AG08395 (cell line): ENCODE data around the gene ESPN.
"Not testable (repeated sequence)": the region's sequence is repeated elsewhere in the genome, so short reads cannot be mapped to it uniquely, and the experiment has no call there.

Experiments
- DNase-seq: peaks from one replicate; pipeline ENCODE4 v3.0.0; 2012; ENCODE audit warnings: mixed read lengths, low spot score

ESPN gene

DNA sequence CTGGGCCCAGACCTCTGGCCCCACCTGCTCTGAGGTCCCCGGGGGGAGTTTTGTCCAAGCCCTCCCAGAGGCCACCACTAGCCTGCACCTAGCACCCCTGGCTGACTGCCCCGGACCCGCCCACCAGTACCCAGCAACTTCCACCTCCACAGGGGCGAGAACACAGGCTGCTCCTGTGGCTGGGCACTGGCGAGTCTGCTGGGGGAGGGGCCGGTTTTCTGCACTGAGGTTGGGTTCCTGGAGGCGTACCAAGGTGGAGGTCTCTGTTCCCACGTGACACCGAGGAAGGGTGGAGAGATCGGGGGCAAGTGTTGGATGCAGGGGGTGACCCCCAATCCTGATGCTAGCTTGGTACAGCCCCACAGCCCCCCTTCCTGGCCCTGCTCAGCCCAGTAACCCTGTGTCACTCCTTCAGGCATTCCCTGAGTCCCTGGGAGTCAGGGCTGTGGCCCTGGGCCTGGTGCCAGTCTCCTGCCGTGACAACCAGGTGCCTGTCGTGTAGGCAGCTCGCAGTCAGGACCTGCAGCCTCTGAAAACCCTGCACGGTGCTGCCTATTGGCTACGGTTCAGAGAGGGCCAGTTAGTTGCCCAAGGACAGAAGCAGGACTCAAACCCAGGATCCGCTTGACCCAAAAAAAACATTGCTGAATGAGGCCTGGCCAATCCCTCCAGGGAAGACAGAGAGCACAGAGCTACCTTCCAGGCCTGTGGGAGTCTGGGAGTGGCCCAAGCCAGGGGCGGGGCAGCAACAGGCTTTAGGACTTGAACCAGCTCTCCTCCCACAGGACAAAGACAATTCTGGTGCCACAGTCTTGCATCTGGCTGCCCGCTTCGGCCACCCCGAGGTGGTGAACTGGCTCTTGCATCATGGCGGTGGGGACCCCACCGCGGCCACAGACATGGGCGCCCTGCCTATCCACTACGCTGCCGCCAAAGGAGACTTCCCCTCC, 3.1 kb downstream of the ESPN start:
- no peak for DNase-seq

- DNase-seq = not testable (repeated sequence)
These were observed 3.9 kb downstream of the ESPN start for GRCh38 chr1:6428453-6428852.

DNA sequence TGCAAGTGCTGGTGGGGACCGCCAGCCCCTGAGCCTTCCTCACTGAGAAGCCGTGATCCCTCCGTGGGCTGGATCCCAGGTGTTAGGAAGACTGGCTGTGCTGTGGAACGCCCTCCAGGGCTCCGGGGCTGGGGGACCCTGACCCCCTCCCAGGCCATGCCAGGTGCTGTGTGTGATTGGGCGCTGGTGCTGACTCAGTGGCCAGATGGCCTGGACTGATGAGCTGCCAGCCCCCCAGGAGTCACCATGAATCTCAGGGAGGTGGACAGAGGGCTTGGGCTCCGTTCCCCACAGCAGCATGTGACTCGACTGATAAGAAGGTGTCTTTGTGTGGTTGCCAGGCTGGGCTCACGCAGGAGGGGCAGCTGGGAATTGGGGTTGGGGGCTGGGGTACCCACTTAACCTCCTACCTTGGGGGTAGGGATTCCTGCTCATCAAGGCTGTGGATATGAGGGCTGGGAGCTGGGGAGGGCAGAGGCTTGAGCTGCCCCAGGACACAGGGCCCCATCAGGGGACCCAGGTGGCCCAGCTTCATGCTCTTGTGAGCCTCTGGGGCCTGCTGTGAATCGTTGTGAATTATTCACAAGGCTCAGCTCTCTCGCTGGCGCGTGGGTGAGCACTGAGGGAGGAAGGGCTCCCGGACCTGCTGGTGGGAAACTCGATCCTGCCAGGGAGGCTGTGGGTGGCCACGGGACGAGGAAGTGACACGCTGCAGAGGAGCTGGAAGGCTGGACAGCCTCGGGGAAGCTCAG, 5.3 kb downstream of the ESPN start:
- not testable (repeated sequence) for DNase-seq

DNA sequence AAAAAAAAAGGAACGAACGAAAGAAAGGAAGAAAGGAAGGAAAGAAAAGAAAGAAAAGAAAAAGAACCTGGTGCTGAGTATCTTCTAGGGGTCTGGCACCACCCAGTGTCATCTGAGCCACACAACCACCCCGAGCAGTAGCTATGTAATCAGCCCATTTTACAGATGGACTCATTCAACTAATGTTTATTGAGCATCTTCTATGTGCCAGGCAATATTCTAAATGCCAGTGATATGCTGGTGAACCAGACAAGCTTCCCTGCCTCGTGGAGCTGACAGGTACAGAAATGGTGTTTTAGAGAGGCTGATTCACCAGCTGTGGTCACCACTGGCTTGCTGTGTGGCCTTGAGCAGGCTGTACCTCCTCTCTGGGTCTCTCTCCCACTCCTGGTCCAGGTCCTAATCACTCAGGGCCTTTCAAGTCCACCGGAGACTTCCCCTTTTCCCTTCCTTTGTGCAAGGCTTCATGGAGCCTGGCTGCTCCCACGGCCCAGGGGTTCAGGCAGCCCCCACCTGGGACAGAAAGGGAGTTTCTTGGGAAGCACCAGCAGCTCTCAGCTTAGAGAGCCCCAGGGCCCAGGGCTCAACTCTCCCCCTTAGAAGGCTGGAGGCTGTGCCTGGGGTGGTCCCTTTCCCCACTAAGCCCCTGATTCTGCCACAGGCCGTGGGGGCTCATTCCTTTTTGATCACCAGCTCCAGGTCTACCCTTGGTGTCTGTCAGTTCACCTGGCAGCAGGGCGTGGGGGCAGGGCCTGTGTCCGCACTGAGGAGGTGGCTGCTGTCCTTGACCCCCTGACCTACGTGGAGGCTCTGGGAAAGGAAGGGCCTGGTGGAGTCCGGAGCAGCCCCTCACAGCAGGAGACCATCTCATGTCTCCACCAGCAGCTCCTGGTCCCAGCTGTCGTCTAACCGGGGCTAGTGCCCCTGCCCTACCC, 7.3 kb downstream of the ESPN start:
- not testable (repeated sequence) for DNase-seq

DNA sequence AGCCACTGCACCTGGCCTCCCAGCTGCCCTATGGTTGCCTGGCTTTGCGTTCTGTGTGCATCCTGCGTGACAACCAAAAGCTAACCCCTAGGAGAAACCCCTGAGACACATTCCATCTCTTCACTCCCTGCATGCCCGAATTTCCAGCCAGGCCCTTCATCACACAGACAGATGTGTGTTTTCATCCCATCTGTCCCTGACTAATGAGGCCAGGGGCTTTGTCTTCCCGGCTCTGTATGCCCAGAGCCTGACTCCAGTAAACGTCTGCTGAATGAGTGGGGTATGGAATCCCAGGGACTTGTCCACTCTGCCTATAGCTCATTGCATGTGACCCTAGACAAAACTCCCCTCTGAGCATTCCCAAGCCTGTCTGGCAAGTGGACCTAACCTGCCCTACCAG, 9.6 kb downstream of the ESPN start:
- DNase-seq = no peak

DNA sequence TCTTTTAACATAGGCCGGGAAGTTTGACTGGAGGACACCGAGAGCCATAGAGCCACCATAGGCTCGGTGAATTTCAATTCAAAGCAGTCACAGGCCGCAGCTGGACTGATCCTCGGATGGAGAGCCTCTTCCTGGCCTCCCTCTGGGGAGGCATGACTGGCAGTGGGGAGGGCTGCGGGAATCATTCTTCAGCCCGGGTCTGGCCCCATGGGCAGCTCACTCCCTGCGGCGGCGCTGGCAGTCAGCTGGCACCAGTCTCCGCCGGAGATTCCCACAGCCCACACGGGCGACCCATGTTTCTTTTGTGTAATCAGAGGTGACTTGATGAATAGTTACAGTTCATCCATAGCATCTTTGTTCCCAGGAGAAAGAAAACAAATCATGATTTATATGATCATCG, 10.6 kb downstream of the ESPN start:
- DNase-seq = no peak

- DNase-seq = no peak
These were observed 11.0 kb downstream of the ESPN start for GRCh38 chr1:6435547-6435946.

DNA sequence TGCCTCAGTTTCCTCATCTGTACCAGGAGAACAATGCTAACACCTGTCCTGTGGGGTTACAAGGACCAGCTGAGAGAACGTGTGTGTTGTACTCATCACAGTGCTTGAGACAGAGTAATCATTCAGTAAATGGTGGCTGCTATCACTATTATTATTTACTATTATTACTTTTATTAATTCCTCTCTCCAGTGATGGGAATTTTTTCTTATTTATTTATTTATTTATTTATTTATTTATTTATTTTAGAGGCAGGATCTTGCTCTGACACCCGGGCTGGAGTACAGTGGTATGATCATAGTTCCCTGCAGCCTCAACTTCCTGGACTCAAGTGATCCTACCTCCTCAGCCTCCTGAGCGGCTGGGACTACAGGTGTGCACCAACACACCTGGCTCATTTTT, 11.7 kb downstream of the ESPN start:
- DNase-seq = not testable (repeated sequence)

DNA sequence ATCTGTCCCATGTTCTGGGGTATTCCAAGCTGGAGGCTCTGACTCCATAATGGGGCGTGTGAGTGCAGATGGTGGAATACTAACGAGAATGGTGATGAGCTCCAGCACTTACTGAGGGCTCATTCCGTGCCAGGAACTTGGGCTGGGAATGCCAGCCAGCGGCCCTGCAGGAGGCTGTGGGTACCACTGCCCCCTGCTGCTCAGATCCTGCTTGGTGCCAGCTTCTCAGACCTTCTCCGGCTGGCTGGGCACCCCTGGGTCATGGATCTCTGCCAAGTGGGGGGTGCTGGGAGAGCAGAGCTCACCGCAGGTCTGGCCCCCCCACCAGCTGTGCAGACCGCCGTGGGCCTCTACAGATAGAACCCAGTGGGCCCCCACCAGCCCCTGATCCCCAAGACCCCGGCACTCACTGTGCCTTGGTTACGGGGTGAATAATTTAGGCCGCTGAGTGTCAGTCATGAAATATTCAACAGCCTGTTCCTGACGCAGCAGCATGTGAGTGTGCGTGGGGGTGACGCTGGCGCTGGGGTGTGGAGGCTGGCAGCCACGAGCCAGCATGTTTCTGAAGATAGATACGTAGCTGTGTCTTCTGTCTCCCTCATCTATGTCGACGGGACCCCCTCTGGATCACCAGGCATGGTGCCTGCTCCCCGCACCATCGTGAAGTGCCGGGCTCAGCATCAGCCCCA, 12.6 kb downstream of the ESPN start:
- not testable (repeated sequence) for DNase-seq

DNA sequence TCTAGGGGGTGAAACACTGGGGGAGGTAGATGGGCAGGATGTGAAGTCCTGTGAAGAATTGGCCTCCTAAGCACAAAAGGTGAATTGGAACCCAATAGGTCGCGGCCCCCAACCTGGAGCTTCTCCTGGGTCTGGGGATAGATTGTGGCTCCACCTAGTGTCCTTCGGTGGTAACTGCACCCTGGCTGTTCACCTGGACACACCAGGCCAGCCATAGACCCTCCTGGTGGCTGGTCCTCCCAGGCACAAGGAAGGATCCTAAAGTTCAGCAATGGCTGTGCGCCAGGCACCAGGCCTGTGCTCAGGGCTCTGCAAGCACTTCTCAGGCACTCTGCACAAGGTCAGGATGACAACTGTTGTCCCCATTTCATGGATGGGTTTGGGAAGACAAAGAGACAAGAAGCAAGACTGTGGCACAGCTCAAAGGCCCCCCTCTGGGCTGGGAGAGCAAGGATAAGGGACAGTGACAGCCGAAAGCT, 13.5 kb downstream of the ESPN start:
- DNase-seq = peak; percentile 77

DNA sequence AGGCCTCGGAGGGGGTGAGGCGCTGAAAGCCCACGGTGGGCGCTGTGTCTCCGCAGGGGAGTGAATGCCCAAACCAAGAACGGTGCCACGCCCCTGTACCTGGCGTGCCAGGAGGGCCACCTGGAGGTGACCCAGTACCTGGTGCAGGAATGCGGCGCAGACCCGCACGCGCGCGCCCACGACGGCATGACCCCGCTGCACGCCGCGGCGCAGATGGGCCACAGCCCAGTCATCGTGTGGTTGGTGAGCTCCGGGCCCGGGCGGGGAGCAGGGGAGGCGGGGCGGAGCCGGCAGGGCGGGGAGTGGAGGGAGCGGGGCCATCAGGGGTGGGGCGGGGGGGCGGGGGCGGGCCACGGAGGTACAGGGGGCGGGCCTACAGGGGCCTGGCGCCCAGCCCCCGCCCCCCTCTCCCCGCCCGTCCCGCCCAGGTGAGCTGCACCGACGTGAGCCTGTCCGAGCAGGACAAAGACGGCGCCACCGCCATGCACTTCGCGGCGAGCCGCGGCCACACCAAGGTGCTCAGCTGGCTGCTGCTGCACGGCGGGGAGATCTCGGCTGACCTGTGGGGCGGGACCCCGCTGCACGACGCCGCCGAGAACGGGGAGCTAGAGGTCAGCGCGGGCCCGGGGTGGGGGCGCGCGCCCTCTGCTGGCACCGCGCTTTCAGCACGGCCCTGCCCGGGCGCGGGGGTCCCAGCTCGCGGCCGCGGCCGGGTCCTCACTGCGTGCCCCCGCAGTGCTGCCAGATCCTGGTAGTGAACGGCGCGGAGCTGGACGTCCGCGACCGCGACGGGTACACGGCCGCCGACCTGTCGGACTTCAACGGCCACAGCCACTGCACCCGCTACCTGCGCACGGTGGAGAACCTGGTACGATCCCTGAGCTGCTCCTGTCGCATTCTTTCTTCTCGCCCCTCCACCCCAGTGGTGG, 15.9 kb downstream of the ESPN start:
- DNase-seq = peak; percentile 56

GRCh38 chr1:6441586-6441985, 17.0 kb downstream of the ESPN start:
- no peak for DNase-seq

- DNase-seq = no peak
These were observed 19.0 kb downstream of the ESPN start for GRCh38 chr1:6443339-6444115.

GRCh38 chr1:6444377-6444776, 19.8 kb downstream of the ESPN start:
- no peak for DNase-seq

DNA sequence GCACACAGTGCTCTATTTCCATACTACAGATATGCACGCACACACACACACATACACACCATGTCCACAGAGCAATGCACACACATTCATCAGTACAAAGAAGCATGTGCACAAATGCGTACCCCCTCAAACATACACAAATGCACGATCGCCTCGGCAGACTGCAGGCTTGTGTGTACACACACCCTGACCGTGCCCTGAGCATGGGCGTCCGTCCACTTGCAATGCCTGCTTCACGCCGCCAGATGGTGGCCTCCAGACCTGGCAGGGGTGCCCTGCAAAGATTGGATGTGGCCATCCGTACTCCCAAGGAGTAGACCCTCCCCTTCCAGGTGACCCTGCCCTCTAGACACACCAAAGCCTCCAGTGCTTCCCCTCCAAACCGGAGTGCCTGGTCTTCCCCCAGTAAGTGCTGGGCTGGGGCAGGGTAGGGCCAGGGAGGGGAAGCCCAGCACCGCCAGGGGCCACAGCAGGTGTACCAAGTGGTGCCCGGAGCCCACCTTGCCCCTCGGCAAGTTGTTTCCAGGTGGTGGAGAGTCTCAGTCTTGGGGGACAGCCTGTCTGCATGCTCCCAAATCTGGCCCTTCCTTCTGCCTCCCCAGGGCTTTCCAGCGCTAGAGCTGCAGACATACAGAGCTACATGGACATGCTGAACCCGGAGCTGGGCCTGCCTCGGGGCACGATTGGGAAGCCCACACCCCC, 20.6 kb downstream of the ESPN start:
- DNase-seq = no peak

DNA sequence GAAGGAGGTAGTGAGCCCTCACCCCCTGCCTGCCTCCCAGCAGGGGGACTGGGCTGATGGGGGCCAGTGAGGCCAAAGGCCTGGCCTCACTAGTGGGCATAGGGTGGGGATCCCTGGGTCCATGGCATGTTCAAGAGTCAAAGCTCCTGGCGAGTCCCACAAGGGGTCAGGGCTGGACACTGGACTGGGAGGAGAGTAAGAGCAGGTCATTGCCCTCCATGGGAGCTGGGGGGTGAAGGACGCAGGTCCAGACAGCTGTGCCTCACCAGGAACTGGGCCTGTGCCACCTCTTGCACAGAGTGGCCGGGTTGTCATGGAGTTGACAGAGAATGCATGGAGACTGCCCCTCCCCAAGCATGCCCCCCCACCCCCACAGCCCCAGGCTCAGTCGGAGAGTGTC, 21.4 kb downstream of the ESPN start:
- not testable (repeated sequence) for DNase-seq

DNA sequence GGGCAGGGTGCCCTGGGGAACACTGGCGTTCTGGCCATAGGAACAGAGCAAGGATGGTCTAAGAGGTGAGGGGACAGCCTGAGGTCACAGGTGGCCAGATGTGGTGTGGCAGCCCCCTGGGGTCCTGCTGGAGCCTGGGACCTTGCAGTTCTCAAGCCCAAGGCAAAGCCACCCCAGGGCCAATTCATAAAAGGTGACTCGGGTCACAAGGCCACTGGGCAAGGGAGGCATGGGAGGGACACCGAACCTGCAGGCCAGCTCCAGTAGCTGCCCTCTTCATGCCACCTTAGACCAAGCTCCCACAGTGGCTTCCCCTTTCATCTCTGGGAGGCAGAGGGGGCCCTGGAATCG, 22.1 kb downstream of the ESPN start:
- DNase-seq = no peak

DNA sequence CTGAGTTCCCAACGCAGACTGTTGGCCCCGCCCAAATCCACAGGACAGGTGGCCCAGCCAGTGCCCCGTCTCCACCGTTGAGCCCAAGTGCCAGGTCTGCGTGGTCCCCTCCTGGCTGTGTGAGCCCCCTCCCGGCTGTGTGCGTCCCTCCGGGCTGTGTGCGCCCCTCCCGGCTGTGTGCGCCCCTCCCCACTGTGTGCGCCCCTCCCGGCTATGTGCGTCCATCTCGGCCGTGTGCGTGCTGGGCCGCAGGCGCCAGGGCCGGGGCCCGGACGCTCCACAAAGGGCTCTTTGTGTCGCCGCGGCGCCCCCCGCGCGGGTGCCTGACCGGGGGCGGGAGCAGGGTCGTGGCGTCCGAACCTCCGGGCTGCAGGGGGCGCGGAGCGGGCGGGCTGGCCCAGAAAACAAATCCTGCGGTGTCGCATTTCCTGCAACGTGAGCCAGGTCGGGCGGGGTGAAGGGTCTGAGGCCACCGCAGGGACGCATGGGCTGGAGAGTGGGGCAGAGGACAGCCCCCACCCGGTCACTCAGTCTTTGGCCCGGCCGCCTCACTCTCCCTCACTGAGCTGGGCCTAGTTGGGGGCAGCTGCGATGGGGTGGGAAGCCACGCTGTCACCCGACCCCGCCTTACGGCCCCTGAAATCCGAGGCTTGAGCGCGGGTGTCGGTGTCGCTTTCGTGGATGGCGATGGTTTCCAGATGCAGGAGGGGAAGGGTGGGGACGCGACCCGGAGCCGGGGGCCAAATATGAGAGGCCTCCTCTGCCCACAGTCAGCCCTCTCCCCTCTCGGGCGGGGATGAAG, 22.6 kb downstream of the ESPN start:
- DNase-seq = no peak
